ENCODE results near the gene CCDC191.

- no peak for TF ChIP-seq CTCF (optimal IDR thresholded peaks at IDR 0.05 in 1 of 3, IDR thresholded peaks at IDR 0.05 in 1 of 3, conservative IDR thresholded peaks at IDR 0.05 in 1 of 3; ENCODE audit: extremely low read depth in 1 of 3, insufficient read depth in 2 of 3, low read length in 3 of 3)
- no peak for TF ChIP-seq EZH2 (IDR thresholded peaks at IDR 0.05; ENCODE audit: low read length)
Observed at GRCh38 chr3:113983544-113983943, 72.8 kb downstream of the CCDC191 start.

Measured in keratinocyte (primary cell).